KOPT-K1 (cell line): ENCODE data around the gene EML6.
"Not testable (repeated sequence)": the region's sequence is repeated elsewhere in the genome, so short reads cannot be mapped to it uniquely, and the experiment has no call there.

ENCODE experiments used
- H3K27ac ChIP-seq: fragments of 200-600 bp; sonication (generic); 2 replicates; pipeline ENCODE4 v1.5.1; 2016; ENCODE audit warnings: antibody characterized with exemption, mild to moderate bottlenecking, low read depth, low read length; ENCODE audit not compliant: poor library complexity, severe bottlenecking
- H3K36me3 ChIP-seq: fragments of 200-600 bp; sonication (generic); 2 replicates; pipeline ENCODE4 v1.5.1; 2017; ENCODE audit warnings: antibody characterized with exemption, mild to moderate bottlenecking, low read length, moderate library complexity; ENCODE audit not compliant: insufficient read depth
- H3K9me3 ChIP-seq: fragments of 200-600 bp; sonication (generic); 2 replicates; pipeline ENCODE4 v1.5.1; 2017; ENCODE audit warnings: antibody characterized with exemption, low read length, mild to moderate bottlenecking; ENCODE audit not compliant: insufficient read depth, poor library complexity, severe bottlenecking

Gene EML6

GRCh38 chr2:54820558-54820957, 97.1 kb downstream of the EML6 start:
- Histone ChIP-seq H3K27ac (no peak overlapping the region), H3K36me3 (no peaks in the 10 kb centered on the region), H3K9me3 (no peaks in the 10 kb centered on the region)

- Histone ChIP-seq H3K9me3 (no peaks in the 10 kb centered on the region), H3K27ac (no peak overlapping the region), H3K36me3 (no peaks in the 10 kb centered on the region)
Measured at GRCh38 chr2:54824567-54824966, 101.1 kb downstream of the EML6 start.

- Histone ChIP-seq H3K27ac (no peak overlapping the region), H3K36me3 (no peaks in the 10 kb centered on the region), H3K9me3 (no peaks in the 10 kb centered on the region)
Measured at GRCh38 chr2:54830546-54830945, 107.1 kb downstream of the EML6 start.

- no peak overlapping the region for H3K27ac ChIP-seq
- H3K36me3 ChIP-seq: no peaks in the 10 kb centered on the region
- no peaks in the 10 kb centered on the region for H3K9me3 ChIP-seq
Measured at GRCh38 chr2:54831480-54831879, 108.0 kb downstream of the EML6 start.

- H3K27ac ChIP-seq: no peak overlapping the region
- H3K9me3 ChIP-seq: no peaks in the 10 kb centered on the region
- H3K36me3 ChIP-seq: no peaks in the 10 kb centered on the region
Measured at GRCh38 chr2:54834721-54835120, 111.3 kb downstream of the EML6 start.

GRCh38 chr2:54836477-54836876, 113.0 kb downstream of the EML6 start:
- H3K36me3 ChIP-seq: no peaks in the 10 kb centered on the region

DNA sequence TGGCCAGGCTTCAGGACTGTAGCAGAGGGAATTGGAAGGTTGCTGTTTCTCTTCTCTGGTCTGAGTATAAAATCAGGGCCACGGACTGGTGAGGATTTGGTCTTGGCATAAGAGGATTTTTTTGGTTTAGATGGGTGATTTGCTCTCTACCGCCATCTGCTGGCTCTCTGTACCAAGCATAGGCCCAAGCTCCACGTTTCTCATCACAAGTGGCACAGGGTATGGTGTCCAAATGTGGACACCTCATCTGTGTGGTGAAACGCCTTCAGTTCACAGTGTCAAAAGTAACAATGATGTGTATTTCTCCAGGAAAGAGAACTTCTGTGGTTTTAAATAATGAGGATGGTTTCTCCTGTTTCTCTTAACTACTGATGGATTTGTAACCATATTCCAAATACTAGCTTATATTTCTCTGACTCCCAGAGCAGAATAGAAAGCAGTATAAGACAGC, 115.1 kb downstream of the EML6 start:
- H3K27ac ChIP-seq: no peak overlapping the region
- H3K9me3 ChIP-seq: no peaks in the 10 kb centered on the region
- H3K36me3 ChIP-seq: no peaks in the 10 kb centered on the region

More at GRCh38 chr2:54836477-54836876, 113.0 kb downstream of the EML6 start:
- H3K27ac ChIP-seq: no peak overlapping the region
- H3K9me3 ChIP-seq: no peaks in the 10 kb centered on the region

GRCh38 chr2:54839461-54840255, 116.2 kb downstream of the EML6 start:
- H3K27ac ChIP-seq: no peak overlapping the region
- no peaks in the 10 kb centered on the region for H3K36me3 ChIP-seq
- H3K9me3 ChIP-seq: no peaks in the 10 kb centered on the region

- H3K9me3 ChIP-seq: no peaks in the 10 kb centered on the region
- H3K36me3 ChIP-seq: no peaks in the 10 kb centered on the region
- H3K27ac ChIP-seq: no peak overlapping the region
Measured at GRCh38 chr2:54840559-54841468, 117.4 kb downstream of the EML6 start.

- H3K36me3 ChIP-seq, H3K9me3 ChIP-seq, H3K27ac ChIP-seq: not testable (repeated sequence)
Measured at GRCh38 chr2:54841500-54841899, 118.0 kb downstream of the EML6 start.

- H3K9me3 ChIP-seq: no peaks in the 10 kb centered on the region
- H3K27ac ChIP-seq: no peak overlapping the region
- no peaks in the 10 kb centered on the region for H3K36me3 ChIP-seq
Measured at GRCh38 chr2:54845094-54845493, 121.6 kb downstream of the EML6 start.

- Histone ChIP-seq H3K9me3 (no peaks in the 10 kb centered on the region), H3K36me3 (no peaks in the 10 kb centered on the region), H3K27ac (no peak overlapping the region)
Measured at GRCh38 chr2:54845514-54845913, 122.1 kb downstream of the EML6 start.

GRCh38 chr2:54850171-54851122, 127.0 kb downstream of the EML6 start:
- no peaks in the 10 kb centered on the region for H3K9me3 ChIP-seq
- no peak overlapping the region for H3K27ac ChIP-seq
- H3K36me3 ChIP-seq: no peaks in the 10 kb centered on the region

- H3K36me3 ChIP-seq: no peaks in the 10 kb centered on the region
- H3K27ac ChIP-seq: no peak overlapping the region
- H3K9me3 ChIP-seq: no peaks in the 10 kb centered on the region
Measured at GRCh38 chr2:54853616-54854310, 130.3 kb downstream of the EML6 start.
